NCI-H2196 treated with DMSO at 0.1 percent for 48 hours (cell line): ENCODE data around the gene SMIM22.

Source experiments
- DNase-seq: peaks from one replicate; lab custom pipeline; 2025; ENCODE audit not compliant: unreplicated experiment; lab: John Stamatoyannopoulos, UW

Gene SMIM22

GRCh38 chr16:4814542-4815173, 19.5 kb downstream of the SMIM22 start:
- DNase-seq = no peak

DNA sequence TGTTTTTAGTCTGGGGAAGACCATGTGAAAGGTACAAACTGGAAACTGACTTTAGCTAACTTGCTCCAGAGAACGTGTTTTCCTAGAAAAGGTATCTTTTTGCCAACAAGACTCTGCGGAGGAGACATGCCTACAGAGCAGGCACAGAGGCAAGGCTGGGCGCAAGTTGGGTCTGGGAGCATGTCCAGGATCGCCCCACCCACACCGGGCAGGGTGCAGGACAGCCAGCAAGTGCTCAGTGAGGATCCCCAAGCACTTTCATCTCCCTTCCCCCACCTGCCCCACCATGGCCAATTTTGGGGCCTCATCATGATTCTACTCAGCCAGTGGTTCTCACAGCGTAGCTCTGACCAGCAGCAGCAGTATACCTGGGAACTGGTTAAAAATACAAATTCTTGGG, 25.5 kb downstream of the SMIM22 start:
- DNase-seq = no peak

DNA sequence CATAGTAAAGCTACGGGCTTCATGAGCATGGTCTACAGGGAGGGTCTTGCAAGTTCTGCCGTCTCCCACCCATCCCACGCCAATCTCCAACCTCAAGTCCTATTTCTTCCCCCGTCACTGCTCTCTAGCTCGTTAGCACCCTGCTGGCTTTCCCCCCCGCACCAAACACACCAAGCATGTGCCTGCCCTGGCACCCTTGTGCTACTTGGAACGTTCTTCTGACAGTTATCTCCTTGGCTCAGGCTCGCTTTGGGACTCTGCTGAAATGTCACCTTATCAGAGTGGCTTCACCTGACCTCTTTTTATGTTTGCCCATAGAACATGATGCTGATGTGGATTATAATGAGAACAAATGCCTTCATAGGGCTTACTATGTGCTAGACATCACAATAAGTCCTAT, 30.0 kb downstream of the SMIM22 start:
- DNase-seq = no peak

DNA sequence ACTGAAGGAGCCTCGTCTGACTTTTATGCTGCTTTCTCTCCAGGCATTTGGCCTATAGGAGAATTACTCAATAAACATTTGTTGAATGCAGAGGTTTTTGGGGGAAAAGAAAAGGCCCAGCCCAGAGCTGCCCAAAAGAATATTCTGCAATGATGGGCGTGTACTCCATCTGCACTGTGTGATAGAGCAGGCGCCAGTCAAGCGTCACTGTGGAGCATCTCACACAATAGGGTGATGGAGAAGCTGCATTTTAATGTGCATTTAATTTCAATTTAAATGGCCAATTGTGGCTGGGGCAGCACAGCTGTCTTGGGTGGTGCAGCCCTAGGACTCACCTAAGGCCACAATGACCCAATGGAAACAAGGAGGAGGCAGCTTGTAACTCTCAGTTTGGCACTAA, 31.4 kb downstream of the SMIM22 start:
- no peak for DNase-seq

- no peak for DNase-seq
Measured at GRCh38 chr16:4826980-4827379, 31.8 kb downstream of the SMIM22 start.

DNA sequence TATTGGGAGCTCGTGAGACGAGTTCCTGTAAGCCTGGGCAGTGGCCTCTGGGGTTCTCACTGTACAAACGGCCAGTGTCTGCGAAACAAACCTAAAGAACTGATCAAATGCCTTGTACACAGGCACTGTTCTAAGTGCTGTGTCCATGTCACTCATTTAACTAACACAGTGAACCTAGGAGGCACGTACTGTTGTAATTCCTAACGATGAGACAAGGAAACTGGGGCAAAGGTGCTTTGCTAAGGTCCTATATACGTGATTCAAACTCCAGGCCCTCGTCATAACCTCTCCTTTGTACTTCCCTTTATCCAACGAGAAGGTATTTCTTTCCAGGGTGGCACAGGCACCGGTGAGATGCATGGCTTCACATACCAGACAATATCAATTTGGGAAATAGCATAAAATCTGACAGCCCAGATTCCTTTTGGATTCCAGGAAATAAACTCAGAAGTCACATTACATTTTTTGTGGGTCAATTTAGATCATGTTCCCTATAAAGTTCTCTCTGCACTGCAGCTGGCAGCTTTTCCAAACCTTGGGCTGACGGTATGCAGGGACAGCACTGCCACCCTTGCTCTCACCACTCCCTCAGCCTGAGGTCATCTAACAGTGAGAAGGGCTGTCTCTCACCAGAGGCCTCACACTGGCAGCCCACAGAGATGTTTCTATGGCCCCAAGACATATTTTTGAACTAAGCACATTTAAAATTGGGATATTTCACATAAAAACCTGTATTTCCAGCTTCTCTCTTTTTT, 33.6 kb downstream of the SMIM22 start:
- DNase-seq = no peak

GRCh38 chr16:4830408-4830807, 35.2 kb downstream of the SMIM22 start:
- DNase-seq = no peak

DNA sequence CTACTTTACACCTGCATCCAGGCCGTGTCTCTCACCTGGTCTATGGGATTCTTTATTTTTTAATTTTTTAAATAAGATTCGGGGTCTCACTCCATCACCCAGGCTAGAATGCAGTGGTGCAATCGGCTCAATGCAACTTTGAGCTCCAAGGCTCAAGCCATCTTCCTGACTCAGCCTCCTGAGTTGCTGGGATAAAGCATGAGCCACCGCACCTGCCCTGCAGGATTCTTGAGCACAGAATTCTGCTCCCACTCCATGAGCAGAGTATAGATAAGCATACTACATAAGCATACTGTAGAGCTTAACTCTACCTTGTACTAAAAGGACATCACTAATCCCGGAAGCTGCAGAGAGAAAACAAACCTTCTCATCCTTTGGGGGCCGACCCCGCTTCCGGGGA, 36.4 kb downstream of the SMIM22 start:
- DNase-seq = no peak

GRCh38 chr16:4832698-4833343, 37.7 kb downstream of the SMIM22 start:
- no peak for DNase-seq

GRCh38 chr16:4833584-4833983, 38.4 kb downstream of the SMIM22 start:
- no peak for DNase-seq

GRCh38 chr16:4836727-4837126, 41.6 kb downstream of the SMIM22 start:
- DNase-seq = no peak

- DNase-seq = no peak
Measured at GRCh38 chr16:4837733-4838501, 42.7 kb downstream of the SMIM22 start.

DNA sequence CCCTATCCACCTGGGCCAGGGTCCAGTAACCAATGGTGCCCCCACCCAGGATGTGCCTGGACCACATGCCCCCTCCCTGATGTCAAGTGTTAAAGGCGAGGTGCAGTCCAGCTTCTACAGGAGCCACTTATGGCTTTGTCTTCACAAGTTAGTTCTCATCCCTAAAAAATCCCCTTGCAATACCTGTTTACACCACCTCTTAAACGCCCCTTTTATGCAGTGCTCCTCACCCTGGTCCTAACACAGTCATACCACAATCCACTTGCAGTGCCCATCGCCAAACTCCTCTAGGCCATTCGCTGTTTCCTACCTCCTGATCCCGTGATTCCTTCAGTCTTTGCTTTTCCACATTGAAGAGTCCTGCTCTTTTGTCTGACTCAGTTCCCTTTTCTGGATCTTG, 44.8 kb downstream of the SMIM22 start:
- DNase-seq = no peak

- no peak for DNase-seq
Measured at GRCh38 chr16:4840984-4841383, 45.8 kb downstream of the SMIM22 start.
